K562 (cell line): ENCODE results near the gene GPR142. TPM values are rescaled to one million over a fixed set of nuclear protein-coding genes. Genes with fewer than 3 reads are reported as not detected.
A peak's percentile ranks its signal among the peaks of the same experiment; 100 is the strongest.

ENCODE experiments used
- CEBPG ChIP-seq, 3 experiments: fragments of 200-800 bp in 1 of 3; sonication (Bioruptor generic) in 1 of 3; sonication (generic) in 1 of 3; formaldehyde crosslinking in 1 of 3; IDR thresholded peaks in 2 of 3; conservative IDR thresholded peaks in 1 of 3; 2 replicates each; pipeline versions ENCODE4 v1.6.1 to v1.8.0; 2016 to 2022; ENCODE audit warnings: missing compliant biosample characterization in 2 of 3, missing genetic modification characterization in 2 of 3, mild to moderate bottlenecking in 1 of 3, missing genetic modification reagents in 1 of 3
- CUX1 ChIP-seq: fragments of 200-800 bp; sonication (Bioruptor generic); IDR thresholded peaks from 2 replicates; pipeline ENCODE4 v1.6.1; 2016; ENCODE audit warnings: missing genetic modification characterization, missing compliant biosample characterization
- IRF1 ChIP-seq: sonication (generic); formaldehyde crosslinking; IDR thresholded peaks from 2 replicates; pipeline ENCODE4 v1.8.0; 2022; ENCODE audit warnings: missing genetic modification reagents, mild to moderate bottlenecking, borderline replicate concordance
- KAT8 ChIP-seq: fragments of 450-650 bp; IDR thresholded peaks from 2 replicates; pipeline ENCODE4 v1.6.1; 2016; ENCODE audit warnings: low read depth, mild to moderate bottlenecking
- MYNN ChIP-seq, 2 experiments: sonication (generic); formaldehyde crosslinking in 1 of 2; IDR thresholded peaks; 2 replicates each; pipeline versions ENCODE4 v1.5.0 to v1.6.1; 2016 to 2020; ENCODE audit warnings: antibody characterized with exemption in 1 of 2, missing genetic modification reagents in 1 of 2
- NR2C2 ChIP-seq, 2 experiments: fragments of 200-800 bp in 1 of 2; sonication (Bioruptor generic) in 1 of 2; sonication (generic) in 1 of 2; formaldehyde crosslinking in 1 of 2; IDR thresholded peaks; 2 replicates each; pipeline versions ENCODE4 v1.6.1 to v1.8.0; 2016 to 2022; ENCODE audit warnings: mild to moderate bottlenecking in 1 of 2, missing compliant biosample characterization in 1 of 2, missing genetic modification characterization in 1 of 2, missing genetic modification reagents in 1 of 2
- PCBP1 ChIP-seq: fragments of 200-400 bp; formaldehyde crosslinking; IDR thresholded peaks from 2 replicates; pipeline ENCODE4 v1.6.1; 2018; ENCODE audit warnings: mild to moderate bottlenecking, low read depth, low read length; ENCODE audit not compliant: poor library complexity, severe bottlenecking
- PML ChIP-seq: IDR thresholded peaks from 2 replicates; pipeline ENCODE4 v1.6.1; 2012; ENCODE audit warnings: low read length, inconsistent platforms
- TOE1 ChIP-seq, 2 experiments: fragments of 450-650 bp in 1 of 2; sonication (generic) in 1 of 2; formaldehyde crosslinking in 1 of 2; IDR thresholded peaks; 2 replicates each; pipeline versions ENCODE4 v1.7.1 to v1.8.0; 2016 to 2022; ENCODE audit warnings: borderline replicate concordance in 2 of 2, mild to moderate bottlenecking in 2 of 2, antibody characterized with exemption in 1 of 2, inconsistent platforms in 1 of 2, low read depth in 1 of 2, missing genetic modification reagents in 1 of 2, moderate library complexity in 1 of 2
- ZBTB1 ChIP-seq: sonication (generic); formaldehyde crosslinking; IDR thresholded peaks from 2 replicates; pipeline ENCODE4 v1.8.1; 2023; ENCODE audit warnings: missing genetic modification reagents, low read depth, mild to moderate bottlenecking, borderline replicate concordance
- ZBTB17 ChIP-seq: fragments of 450-650 bp; formaldehyde crosslinking; IDR thresholded peaks from 2 replicates; pipeline ENCODE4 v1.4.0; 2020; ENCODE audit warnings: mild to moderate bottlenecking
- ZFP36 ChIP-seq: fragments of 150-350 bp; IDR thresholded peaks from 2 replicates; pipeline ENCODE4 v1.6.1; 2018; ENCODE audit warnings: low read length, low read depth; ENCODE audit not compliant: partially characterized antibody
- ZNF282 ChIP-seq: sonication (generic); formaldehyde crosslinking; IDR thresholded peaks from 2 replicates; pipeline ENCODE4 v1.8.1; 2023; ENCODE audit warnings: missing genetic modification reagents
- ZNF766 ChIP-seq: fragments of 200-800 bp; sonication (Bioruptor generic); conservative IDR thresholded peaks from 2 replicates; pipeline ENCODE4 v1.6.1; 2016; ENCODE audit warnings: missing genetic modification characterization, missing compliant biosample characterization
- polyA plus RNA-seq, 8 experiments: library from polyadenylated mRNA; depleted of rRNA in 4 of 8; stranded (reverse) in 5 of 8; unstranded in 3 of 8; fragments of >200 nt; fragmentation: Nextera tagmentation in 2 of 8; fragmentation: Illumina TruSeq in 1 of 8; extraction: Ambion mirVana in 2 of 8; extraction: Trizol in 1 of 8; gene quantifications; 2 replicates each; pipeline versions ENCODE4 v1.2.1 to v1.2.3, GENCODE V29; 2011 to 2014; ENCODE audit warnings: inconsistent platforms in 1 of 8, missing spikeins in 1 of 8
- total RNA-seq, 7 experiments: library from RNA; depleted of rRNA in 6 of 7; stranded (reverse); fragments of >200 nt in 6 of 7; fragmentation: Illumina TruSeq in 2 of 7; extraction: Trizol in 2 of 7; gene quantifications; 2 replicates each; pipeline versions ENCODE4 v1.2.1 to v1.2.3, GENCODE V29; 2011 to 2021; ENCODE audit warnings: low replicate concordance in 1 of 7
- TF ChIP-seq, protein P1 (sequence below): sonication (generic); formaldehyde crosslinking; IDR thresholded peaks from 2 replicates; pipeline ENCODE4 v1.8.0; 2023; ENCODE audit warnings: missing genetic modification reagents, mild to moderate bottlenecking, borderline replicate concordance

Gene GPR142
- total and polyA plus RNA-seq, 9 of the 15 experiments (the other 6 are each of a cell fraction or from before 2014, with no cell fraction given) = not detected

DNA sequence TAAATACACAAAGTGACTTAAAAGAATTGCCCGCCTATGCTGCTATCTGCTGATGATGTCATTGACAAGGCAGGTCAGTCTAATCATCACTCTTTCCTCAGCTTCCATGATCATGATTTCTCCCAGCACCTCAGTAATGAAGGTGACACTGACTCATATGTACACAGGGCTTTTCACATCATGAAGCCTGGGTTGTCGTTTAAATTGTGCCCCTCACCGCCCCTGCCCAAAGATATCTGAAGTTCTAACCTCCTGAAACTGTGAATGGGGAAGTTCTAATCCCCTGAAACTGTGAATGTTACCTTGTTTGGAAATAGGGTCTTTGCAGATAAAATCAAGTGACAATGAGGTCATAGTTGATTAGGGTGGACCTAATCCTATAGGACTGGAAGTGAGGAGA lies 47.2 kb downstream of the GPR142 start (continued):
- TF ChIP-seq PML (no peak), ZFP36 (no peak), ZBTB17 (CRISPR knock-in tag) (no peak), CUX1 (CRISPR knock-in tag) (no peak), PCBP1 (no peak), ZBTB1 (no peak), IRF1 (CRISPR knock-in tag) (no peak), NR2C2 (CRISPR knock-in tag; IDR thresholded peaks at IDR 0.05) (no peak), NR2C2 (tag; IDR thresholded peaks at IDR 0.05) (0 out of 2 replicates have a peak, but pooled peaks have one; percentile 25), ZNF766 (CRISPR knock-in tag) (0 out of 2 replicates have a peak, but pooled peaks have one; percentile 30), TOE1 (IDR thresholded peaks at IDR 0.05; ENCODE audit: borderline replicate concordance) (no peak), TOE1 (CRISPR knock-in tag; IDR thresholded peaks at IDR 0.05; ENCODE audit: borderline replicate concordance, low read depth) (no peak), CEBPG (CRISPR knock-in tag; IDR thresholded peaks at IDR 0.05) (no peak), CEBPG (tag; conservative IDR thresholded peaks at IDR 0.05 in 1 of 2, IDR thresholded peaks at IDR 0.05 in 1 of 2) (no peak), KAT8 (no peak), MYNN (IDR thresholded peaks at IDR 0.05) (no peak), MYNN (CRISPR knock-in tag; IDR thresholded peaks at IDR 0.05) (no peak), ZNF282 (CRISPR knock-in tag) (no peak)
- TF ChIP-seq, protein P1, sequence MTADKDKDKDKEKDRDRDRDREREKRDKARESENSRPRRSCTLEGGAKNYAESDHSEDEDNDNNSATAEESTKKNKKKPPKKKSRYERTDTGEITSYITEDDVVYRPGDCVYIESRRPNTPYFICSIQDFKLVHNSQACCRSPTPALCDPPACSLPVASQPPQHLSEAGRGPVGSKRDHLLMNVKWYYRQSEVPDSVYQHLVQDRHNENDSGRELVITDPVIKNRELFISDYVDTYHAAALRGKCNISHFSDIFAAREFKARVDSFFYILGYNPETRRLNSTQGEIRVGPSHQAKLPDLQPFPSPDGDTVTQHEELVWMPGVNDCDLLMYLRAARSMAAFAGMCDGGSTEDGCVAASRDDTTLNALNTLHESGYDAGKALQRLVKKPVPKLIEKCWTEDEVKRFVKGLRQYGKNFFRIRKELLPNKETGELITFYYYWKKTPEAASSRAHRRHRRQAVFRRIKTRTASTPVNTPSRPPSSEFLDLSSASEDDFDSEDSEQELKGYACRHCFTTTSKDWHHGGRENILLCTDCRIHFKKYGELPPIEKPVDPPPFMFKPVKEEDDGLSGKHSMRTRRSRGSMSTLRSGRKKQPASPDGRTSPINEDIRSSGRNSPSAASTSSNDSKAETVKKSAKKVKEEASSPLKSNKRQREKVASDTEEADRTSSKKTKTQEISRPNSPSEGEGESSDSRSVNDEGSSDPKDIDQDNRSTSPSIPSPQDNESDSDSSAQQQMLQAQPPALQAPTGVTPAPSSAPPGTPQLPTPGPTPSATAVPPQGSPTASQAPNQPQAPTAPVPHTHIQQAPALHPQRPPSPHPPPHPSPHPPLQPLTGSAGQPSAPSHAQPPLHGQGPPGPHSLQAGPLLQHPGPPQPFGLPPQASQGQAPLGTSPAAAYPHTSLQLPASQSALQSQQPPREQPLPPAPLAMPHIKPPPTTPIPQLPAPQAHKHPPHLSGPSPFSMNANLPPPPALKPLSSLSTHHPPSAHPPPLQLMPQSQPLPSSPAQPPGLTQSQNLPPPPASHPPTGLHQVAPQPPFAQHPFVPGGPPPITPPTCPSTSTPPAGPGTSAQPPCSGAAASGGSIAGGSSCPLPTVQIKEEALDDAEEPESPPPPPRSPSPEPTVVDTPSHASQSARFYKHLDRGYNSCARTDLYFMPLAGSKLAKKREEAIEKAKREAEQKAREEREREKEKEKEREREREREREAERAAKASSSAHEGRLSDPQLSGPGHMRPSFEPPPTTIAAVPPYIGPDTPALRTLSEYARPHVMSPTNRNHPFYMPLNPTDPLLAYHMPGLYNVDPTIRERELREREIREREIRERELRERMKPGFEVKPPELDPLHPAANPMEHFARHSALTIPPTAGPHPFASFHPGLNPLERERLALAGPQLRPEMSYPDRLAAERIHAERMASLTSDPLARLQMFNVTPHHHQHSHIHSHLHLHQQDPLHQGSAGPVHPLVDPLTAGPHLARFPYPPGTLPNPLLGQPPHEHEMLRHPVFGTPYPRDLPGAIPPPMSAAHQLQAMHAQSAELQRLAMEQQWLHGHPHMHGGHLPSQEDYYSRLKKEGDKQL = no peak
